Hypothalamus (tissue), 51 donors: Measurements from ENCODE around the gene LARP4B.

Experiments used
- DNase-seq, 51 donors: peaks; one replicate each; lab custom pipeline; 2025; lab: John Stamatoyannopoulos, UW

Gene LARP4B

DNA sequence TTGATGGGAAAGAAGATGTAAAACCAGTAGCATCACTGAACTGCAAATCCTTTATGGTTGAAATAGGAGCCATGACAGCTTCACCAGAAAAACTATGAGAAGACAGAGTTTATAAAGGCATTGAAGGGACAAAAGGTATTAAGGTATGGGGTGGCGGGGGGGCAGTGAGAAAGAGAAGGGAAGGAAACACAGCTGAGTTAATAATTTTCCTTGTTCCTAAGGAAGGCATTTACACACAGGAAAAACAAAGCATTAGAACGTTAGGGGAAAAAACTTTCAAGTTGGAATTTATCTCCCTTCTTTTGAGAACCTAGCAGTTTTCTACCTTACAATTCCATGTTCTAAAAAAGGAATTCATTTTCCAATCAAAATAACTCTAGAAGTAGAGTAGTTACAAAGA, 4.4 kb downstream of the LARP4B start:
- DNase-seq = no peak

DNA sequence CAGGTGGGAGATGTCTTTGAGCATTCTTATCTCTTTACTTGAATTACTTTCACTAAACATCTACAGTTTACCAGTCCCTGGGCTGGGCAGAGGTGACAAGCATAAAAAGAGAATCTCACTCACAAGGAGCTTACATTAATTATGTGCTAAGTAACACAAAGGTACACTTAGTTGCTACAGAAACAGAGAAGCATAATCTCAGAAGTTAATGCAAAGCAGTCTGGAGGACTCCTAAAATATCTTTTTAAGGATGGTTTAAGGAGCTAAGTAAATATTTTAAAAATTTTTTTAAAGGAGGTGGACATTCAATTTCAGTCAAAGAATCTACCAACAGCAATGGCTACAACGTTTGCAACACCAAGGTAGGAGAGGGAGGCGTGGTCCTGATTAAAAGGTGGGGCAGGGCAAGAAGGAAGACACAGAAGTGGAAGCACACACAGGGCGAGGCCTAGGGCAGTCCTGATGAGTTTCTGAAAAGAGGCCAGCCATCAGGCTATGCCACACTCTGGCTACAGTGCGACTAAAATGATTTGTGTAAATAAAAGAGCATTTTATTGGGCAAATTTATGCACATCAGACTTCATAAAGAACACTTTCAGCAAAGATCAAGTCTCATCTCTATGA, 5.3 kb downstream of the LARP4B start:
- DNase-seq = no peak

DNA sequence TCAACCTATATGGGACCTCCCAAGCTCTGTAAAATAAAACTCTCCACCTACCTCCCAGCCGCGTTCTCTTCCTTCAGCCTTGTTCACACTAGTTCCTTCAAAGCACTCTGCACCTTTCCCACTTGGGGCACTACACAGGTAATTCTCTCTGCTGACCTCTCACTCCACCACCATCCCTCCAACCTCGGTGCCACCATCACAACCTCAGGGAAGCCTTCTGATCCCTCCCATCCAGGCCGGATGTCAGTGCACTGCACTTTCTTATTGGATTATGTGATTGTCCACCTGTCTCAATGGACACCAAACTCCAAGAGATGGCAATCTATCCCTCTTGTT, 7.0 kb downstream of the LARP4B start:
- DNase-seq = no peak

DNA sequence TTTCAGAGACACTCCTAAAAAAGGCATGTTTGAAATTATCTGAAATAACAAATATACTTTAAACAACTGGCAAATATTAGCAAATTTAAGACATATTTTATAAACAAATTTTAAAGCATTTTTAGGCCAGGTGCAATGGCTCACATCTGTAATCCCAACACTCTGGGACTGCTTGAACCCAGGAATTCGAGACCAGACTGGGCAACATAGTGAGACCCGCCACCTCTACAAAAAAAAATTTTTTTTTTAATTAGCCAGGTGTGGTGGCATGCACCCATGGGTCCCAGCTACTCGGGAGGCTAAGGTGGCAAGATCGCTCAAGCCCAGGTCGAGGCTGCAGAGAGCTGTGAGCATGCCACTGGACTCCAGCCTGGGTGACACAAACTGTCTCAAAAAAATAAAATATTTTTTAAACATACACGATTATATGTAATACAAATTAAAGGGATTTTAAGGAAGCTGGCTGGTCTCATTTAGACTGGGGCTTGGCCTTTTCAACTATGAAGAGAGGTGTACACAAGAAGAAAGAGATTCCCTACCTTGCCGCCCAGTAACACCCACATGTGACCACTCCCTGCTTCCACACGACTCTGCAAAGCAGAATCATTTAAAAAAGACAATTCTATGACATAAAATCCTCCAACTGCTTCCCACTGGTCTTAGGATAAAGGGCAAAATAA, 7.5 kb downstream of the LARP4B start:
- no peak for DNase-seq

DNA sequence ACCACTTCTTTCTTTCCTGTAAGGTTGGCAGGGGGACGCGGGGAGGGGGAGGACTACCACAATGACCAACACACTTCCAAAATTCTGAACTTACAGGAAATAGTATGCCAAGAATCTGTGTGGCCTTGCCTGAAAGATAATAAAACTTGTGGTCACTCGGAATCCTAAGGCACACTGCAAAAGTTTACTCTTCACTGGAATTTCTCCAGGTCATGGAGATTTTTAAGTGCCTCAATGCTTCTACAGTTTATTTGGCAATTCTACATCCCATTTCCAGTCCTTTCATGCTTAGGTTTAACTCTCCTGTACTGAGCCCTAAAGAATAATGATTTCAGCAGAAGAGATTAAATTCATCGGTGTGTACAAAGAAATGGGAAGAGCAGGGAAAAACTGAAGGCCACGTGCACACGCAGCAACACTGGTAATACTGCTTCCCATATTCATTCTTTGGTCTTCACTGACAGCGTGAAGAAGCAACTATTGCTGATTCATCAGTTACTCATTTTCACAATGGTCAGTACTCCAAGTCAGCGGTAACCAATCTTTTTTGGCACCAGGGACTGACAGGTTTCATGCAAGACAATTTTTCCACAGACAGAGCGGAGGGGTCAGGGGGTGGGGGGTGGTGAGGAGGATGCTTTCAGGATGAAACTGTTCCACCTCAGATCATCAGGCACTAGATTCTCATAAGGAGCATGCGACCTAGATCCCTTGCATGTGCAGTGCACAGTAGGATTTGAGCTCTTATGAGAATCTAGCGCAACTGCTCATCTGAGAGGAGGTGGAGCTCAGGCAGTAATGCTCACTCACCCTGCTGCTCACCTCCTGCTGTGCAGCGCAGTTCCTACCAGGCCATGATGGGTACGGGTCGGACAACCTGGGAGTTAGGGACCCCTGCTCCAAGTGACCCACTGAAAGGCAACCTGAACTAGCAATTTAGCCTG, 9.8 kb downstream of the LARP4B start:
- no peak for DNase-seq

DNA sequence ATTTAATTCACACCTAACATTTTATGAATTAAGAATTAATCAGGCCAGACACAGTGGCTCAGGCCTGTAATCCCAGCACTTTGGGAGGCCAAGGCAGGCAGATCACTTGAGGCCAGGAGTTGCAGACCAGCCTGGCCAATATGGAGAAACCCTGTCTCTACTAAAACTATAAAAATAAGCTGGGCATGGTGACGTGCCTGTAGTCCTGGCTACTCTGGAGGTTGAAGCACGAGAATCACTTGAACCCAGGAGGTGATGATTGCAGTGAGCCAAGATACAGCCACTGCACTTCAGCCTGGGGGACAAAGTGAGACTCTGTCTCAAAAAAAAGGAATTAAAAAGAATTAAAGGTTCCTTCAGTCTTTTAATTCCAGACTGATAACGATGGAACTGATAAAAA, 11.1 kb downstream of the LARP4B start:
- no peak for DNase-seq

DNA sequence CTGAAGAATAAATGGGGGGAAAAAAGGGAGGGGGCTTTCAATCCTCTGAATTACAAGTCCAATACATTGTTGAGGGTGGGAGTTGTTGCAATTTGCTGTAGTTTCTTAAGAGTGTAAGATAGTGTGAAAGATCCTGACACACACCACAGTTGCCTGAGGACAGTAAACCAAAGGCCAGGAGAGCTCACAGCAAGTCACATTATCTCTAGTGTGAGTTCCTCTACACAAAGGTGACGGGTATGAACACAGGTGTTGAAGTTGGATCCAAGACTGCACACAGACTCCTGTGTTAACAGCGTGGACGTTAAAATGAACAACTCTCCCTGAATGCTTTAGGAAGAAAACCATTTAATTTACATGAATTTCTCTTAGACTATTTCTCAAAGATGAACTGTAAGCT, 12.0 kb downstream of the LARP4B start:
- DNase-seq = no peak

DNA sequence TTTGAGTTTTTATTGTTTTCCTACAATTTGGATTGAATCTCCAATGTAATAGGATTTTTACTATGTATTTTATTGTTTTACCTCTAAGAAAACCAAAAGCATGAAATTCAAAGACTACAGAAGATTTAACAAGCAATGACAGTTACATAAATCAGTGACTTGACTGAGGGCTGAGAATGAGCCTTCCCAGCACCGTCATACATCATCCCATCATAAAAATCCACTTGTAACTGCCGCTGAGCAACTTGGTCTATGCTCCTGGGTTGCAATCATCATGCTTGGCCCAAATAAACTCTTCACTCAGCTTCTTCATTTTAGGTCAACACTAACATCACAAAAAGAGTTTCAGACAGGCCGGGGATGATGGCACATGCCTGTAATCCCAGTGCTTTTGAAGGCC, 13.5 kb downstream of the LARP4B start:
- no peak for DNase-seq

DNA sequence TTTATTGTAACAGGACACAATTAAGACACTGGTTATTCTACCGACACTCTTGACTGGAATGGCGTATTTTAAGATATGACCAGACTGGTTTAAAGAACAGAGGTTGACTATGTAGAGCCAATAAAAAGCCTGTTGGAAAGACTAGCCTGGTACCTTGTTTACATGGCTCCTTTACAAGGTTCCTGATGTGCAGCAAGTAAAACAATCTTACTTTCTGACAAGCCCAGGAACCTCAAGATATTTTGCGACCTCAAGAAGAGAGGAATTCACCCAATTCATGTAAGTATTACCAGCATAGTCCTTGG, 14.1 kb downstream of the LARP4B start:
- no peak for DNase-seq

DNA sequence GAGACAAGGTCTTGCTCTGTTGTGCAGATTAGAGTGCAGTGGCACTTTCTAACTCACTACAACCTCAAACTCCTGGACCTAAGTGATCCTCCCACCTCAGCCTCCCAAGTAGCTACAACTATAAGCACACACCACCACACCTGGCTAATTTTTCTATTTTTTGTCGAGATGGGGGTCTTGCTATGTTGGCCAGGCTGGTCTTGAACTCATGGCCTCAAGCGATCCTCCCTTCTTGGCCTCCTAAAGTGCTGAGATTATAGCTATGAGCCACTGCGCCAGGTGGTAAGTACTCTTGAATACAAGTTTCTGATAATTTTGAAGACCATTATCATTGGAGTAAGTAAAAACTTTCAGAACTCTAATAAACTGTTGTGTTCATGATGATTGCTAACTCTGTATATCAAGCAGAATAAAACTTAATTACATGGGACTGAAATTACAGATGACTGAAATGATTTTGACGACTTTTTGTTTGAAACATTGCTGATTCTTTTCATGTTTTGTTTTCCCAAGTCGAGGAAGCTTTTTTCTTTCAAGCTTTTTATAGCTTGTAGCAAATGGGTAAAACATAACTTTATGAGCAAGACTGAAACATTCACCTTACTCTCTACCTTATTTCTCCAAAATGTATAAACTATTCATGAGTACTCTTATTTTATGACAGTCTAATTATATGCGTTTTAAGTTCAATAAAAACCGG, 14.6 kb downstream of the LARP4B start:
- no peak for DNase-seq

DNA sequence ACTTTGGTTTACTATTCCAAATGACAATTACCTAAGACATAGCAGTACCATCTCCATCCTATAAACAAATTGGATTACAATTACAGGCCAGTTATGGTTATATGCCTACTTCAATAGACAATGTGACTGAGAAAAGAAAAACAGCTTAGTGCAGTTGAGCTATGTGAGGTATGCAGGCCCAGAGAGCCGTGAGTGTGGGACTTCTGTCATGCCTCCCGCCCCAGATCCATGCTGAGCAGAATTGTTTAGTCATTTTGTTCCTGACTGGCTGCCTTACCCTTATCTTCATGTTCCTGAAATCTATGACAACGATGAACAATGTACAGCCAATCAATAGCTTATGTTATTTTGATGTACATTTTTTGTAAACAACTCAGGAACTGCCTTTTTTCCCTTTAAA, 21.7 kb downstream of the LARP4B start:
- DNase-seq = no peak

DNA sequence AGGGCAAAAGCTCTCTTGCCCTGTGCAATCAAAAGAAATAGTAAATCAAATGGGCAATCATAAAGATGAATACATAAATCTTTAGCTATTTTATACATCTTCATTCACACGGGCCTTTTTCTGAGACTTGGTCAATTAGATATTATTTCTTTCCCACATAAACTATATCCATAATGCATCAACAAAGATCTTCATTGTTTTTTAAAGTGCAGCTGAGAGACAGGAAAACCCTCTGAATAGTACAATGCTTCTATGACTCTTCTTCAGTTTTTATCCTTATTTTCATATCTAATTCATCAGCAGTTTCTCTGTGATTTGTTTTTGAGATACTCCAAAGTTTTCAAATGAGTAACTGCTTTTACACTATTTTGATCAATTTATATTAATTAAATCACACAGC, 25.5 kb downstream of the LARP4B start:
- no peak for DNase-seq

DNA sequence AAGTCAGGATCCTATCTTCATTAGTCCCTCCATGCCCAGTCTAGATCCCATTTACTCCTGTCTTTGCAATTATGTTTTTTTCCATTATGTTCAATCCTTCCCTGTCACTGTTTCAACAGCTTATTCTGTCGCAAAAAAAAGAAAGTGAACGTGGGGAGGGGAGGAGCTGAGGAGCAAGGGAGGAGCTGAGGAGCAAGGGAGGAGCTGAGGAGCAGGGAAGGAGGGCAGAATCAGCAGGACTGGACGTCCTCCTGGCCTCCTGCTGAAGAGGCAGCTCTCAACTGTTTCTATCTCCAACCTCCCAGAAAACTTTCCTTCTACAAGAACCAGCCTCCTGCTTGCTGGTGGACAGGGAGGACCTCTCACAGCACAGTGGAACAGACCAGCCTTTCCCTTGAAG, 26.0 kb downstream of the LARP4B start:
- no peak for DNase-seq

DNA sequence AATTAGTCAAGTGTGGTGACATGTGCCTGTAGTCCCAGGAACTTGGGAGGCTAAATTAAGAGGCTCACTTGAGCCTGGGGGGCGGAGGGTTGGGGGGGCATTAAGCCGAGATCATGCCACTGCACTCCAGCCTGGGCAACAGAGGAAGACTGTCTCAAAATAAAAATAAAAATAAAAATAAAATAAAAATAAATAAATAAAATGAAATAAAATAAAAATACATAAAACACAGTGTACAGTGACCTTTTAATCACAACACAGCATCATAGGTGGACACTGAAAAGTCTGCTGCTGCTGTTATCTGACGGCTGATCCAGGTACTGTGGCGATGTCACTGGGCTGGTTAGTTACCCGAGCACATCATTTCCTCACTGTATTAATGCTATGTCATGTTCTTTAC, 27.1 kb downstream of the LARP4B start:
- DNase-seq = no peak

DNA sequence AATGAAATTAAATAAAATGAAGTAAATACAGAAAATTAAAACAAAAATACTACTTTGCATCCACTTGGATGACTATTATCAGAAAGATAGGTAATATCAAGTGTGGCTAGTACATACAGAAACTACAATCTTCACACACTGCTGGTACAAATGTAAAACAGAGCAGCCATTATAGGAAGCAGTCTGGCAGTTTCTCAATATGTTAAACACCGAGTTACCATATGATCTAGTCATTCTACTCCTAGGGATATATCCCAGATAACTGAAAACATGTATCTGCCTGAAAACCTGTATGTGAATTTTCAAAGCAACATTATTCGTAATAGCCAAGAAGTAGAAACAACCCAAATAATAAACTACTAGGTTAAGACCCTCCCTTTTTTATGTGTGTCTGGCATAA, 33.4 kb downstream of the LARP4B start:
- DNase-seq = no peak

DNA sequence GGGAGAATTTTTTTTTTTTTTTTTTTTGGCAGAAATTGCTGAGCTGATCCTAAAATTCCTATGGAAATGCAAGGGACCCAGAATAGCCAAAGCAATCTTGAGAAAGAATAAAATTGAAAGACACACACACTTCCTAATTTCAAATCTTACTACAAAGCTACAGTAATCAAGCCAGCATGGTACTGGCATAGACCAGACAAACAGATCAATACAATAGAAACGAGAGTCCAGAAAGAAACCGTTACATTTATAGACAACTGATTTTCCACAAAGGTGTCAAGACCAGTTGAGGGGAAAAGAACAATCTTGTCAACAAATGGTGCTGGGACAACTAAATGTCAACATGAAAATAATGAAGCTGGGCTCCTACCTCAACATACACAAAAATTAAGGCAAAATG, 34.5 kb downstream of the LARP4B start:
- DNase-seq = no peak

DNA sequence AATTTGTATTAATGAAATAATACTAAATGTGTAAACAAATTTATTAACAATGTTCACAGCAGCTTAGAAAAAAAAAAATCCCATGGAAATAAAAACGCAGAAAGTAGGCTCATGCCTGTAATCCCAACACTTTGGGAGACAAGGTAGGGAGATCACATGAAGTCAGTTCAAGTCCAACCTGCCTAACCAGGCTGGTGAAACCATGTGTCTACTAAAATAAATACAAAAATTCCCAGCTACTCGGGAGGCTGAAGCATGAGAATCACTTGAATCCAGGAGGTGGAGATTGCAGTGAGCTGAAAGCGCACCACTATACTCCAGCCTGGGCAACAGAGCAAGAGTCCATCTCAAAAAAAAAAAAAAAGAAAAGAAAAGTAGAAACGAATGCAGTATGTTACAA, 36.2 kb downstream of the LARP4B start:
- no peak for DNase-seq

DNA sequence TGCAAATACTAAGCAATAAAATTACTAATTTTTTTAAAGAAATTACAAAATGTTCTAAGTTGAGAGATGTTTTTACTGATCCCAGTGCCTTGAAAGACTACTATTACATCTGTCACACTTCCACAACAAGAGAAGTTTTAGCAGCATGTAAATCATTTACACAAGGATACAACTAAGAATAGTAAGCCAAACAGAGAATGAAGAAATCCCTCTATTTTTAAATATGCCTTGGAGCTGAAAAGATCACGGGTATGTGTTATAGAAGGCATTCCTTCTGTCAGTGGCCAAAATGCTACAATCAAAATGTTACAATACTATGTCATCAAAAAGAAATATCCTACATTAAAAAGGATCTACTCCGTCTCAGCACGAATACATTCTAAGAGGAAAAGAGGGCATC, 52.6 kb downstream of the LARP4B start:
- DNase-seq = no peak

DNA sequence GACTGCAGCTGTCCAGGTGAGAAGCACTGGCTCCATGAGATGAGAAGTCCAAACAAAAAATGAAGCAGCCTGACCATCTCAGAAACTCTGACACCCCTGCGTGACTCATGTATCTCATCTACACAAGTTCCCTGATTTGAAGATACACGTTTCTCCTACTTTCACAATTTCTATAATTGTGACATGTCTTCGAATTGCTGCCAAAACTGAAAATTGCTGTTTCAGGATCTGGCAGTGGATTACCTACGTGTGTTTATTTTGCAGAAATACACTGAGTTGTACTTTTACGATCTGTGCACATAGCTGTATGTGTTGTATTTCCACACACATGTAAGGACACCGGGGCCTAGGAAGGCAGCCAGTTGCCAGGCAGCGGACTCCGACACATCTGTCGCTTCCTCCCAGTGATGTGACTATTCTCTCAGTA, 53.2 kb downstream of the LARP4B start:
- DNase-seq = no peak

DNA sequence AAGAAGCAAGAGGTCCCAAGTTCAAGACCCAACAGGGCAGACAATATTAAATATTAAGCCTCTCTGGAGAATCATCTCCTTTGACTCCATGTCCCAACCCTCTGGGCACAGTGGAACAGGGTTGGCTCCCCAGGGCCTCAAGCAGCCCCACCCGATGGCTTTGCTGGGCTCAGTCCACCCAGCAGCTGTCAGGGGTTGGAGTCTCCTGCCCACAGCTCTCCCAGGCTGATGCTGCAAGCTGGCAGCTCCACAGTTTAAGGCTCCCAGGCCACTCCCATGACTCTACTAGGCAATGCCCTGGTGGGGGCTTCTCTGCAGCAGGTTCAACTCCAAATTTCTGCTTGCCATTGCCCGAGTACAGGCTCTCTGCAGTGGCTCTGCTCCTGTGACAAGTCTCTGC, 55.1 kb downstream of the LARP4B start:
- no peak for DNase-seq

DNA sequence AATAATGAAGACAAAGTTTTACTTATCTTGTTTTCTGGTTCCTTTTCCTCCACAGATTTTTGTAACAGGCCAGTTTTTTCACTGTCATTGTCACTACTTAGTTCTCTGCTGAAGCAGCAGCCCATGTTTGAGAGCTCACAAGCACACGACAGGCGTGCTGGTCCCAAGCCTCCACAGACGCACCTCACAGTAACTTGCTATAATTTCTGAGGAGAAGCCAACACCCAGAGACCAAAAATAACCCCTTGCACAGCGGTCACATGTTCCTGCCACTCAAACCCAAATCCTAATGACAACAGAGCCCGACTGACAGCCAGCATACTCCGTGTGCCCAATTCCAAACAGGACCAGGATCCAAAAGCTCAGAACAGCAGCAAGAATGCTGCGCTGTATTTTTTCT, 58.5 kb downstream of the LARP4B start:
- DNase-seq = no peak
